Liver (tissue), 3 donors: ENCODE results near the gene CDON.
A peak's percentile ranks its signal among the peaks of the same experiment; 100 is the strongest.

Source experiments
- FOXA1 ChIP-seq: IDR thresholded peaks from 2 replicates; pipeline ENCODE4 v1.6.1; 2016; ENCODE audit warnings: antibody characterized with exemption
- SP1 ChIP-seq: IDR thresholded peaks from 2 replicates; pipeline ENCODE4 v1.6.1; 2018; ENCODE audit warnings: antibody characterized with exemption, mild to moderate bottlenecking
- TF ChIP-seq, protein P1 (sequence below): IDR thresholded peaks from 2 replicates; pipeline ENCODE4 v1.6.1; 2016; ENCODE audit warnings: antibody characterized with exemption
- TF ChIP-seq, protein P2 (sequence below): fragments of 150-350 bp; IDR thresholded peaks from 2 replicates; pipeline ENCODE4 v1.5.1; 2017; ENCODE audit warnings: improper control_type of control experiment, low read depth, low read length; ENCODE audit not compliant: missing input control
- TF ChIP-seq, protein P3 (sequence below): IDR thresholded peaks from 2 replicates; pipeline ENCODE4 v1.6.1; 2016; ENCODE audit warnings: antibody characterized with exemption, mild to moderate bottlenecking
- donor health status: healthy.
- donor health status: healthy.

DNA sequence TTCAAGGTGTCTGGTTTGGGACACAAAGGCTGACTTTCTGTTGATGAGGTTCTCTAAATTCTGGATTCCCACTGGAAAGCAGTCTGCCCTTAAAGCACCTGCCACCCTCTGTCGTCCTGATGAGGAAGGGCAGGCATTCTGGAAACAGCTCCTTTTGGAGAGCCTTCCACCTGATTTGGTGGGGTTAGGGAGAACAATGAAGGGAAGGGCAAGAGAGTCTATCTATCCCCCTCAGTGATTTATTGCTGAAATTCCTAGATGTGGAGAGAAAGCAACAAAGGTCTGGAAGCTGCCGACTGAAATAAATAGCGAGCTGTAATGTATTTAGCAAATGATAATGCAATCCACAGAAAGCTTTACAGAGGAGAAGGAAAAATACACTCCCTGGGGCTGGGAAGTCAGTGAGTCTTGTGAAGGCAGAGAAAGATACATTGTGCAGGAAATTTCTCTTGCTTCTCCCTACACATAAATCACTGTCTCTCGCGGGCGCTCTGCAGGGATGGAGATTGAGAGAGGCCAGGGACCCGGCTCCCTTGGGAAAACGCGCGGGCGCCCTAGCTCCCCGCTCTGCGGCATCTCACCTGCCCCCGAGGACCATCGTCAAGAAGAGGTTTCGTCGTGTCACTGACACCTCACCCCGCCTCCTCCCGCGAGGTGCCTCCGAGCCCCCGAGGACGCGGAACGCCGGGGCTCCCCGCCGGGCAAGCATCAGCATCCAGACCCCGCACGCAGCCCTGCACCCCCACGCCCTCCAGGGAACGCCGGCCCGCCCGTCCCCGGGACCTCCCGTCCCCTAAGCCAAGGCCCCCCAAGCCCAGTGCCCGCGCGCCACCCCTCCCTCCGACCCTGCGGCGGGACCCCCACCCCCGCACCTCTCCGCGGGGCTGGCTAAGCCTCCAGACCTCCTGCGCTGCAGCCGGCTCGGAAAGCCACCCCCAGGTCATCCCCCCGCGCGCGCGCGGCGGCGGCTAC, 673 bp downstream of the CDON start:
- TF ChIP-seq, protein P1, sequence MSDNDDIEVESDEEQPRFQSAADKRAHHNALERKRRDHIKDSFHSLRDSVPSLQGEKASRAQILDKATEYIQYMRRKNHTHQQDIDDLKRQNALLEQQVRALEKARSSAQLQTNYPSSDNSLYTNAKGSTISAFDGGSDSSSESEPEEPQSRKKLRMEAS: no peak
- TF ChIP-seq, protein P2, sequence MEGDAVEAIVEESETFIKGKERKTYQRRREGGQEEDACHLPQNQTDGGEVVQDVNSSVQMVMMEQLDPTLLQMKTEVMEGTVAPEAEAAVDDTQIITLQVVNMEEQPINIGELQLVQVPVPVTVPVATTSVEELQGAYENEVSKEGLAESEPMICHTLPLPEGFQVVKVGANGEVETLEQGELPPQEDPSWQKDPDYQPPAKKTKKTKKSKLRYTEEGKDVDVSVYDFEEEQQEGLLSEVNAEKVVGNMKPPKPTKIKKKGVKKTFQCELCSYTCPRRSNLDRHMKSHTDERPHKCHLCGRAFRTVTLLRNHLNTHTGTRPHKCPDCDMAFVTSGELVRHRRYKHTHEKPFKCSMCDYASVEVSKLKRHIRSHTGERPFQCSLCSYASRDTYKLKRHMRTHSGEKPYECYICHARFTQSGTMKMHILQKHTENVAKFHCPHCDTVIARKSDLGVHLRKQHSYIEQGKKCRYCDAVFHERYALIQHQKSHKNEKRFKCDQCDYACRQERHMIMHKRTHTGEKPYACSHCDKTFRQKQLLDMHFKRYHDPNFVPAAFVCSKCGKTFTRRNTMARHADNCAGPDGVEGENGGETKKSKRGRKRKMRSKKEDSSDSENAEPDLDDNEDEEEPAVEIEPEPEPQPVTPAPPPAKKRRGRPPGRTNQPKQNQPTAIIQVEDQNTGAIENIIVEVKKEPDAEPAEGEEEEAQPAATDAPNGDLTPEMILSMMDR: peak; percentile 73
- TF ChIP-seq, protein P3, sequence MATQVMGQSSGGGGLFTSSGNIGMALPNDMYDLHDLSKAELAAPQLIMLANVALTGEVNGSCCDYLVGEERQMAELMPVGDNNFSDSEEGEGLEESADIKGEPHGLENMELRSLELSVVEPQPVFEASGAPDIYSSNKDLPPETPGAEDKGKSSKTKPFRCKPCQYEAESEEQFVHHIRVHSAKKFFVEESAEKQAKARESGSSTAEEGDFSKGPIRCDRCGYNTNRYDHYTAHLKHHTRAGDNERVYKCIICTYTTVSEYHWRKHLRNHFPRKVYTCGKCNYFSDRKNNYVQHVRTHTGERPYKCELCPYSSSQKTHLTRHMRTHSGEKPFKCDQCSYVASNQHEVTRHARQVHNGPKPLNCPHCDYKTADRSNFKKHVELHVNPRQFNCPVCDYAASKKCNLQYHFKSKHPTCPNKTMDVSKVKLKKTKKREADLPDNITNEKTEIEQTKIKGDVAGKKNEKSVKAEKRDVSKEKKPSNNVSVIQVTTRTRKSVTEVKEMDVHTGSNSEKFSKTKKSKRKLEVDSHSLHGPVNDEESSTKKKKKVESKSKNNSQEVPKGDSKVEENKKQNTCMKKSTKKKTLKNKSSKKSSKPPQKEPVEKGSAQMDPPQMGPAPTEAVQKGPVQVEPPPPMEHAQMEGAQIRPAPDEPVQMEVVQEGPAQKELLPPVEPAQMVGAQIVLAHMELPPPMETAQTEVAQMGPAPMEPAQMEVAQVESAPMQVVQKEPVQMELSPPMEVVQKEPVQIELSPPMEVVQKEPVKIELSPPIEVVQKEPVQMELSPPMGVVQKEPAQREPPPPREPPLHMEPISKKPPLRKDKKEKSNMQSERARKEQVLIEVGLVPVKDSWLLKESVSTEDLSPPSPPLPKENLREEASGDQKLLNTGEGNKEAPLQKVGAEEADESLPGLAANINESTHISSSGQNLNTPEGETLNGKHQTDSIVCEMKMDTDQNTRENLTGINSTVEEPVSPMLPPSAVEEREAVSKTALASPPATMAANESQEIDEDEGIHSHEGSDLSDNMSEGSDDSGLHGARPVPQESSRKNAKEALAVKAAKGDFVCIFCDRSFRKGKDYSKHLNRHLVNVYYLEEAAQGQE: no peak
- TF ChIP-seq FOXA1 (no peak), SP1 (no peak)
